Hindlimb muscle (tissue), 1 donor: Measurements from ENCODE around the gene COX7A2L. TPM values are rescaled to one million over a fixed set of nuclear protein-coding genes. Genes with fewer than 3 reads are reported as not detected.
"Not testable (repeated sequence)": the region's sequence is repeated elsewhere in the genome, so short reads cannot be mapped to it uniquely, and the experiment has no call there.

Source experiments
- DNase-seq: peaks from one replicate; pipeline ENCODE4 v3.0.0-alpha.2; 2013
- polyA plus RNA-seq: library from polyadenylated mRNA; unstranded; fragments of 120-200 nt; gene quantifications from one replicate; pipeline ENCODE4 v1.2.1, GENCODE V29; 2013; ENCODE audit not compliant: insufficient read length

COX7A2L gene
- polyA plus RNA-seq, 1 donor = 150 TPM

DNA sequence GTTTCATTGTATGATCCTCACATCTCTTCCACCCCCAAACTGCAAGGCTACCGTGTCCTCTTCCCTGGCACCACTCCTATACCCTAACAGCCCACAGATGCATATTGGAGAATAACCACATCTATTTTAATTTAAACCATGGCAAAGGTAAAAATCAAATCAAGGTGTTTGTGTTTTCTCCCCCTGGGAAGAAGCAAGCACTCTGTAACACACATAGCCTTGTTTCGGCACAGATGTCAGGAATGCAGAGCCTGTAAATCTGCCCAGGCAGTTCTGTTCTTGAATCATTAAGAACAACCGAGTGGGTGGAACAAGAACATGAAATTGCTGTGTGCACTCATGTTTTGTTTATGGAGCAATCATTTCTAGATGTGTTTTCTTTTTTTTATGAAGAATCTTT, 6.8 kb upstream of the COX7A2L start:
- DNase-seq = no peak

DNA sequence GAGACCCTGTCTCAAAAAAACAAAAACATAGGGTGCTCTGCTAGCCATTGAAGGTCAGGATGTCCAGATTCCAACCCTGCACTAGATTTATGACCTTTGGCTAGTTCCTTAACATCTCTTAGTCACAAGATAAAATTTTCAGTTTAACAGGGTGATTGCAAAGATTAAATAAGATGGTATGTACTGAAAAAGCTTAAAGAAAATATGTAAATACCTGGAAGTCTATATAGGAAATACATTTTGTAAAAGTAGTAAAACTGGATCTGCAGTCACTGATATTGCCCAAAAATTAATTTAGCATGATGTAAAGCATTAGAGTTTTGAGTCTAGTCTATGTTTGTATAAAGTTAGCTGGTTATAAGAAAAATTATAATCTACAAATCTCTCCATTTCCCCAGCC, 5.4 kb upstream of the COX7A2L start:
- no peak for DNase-seq

DNA sequence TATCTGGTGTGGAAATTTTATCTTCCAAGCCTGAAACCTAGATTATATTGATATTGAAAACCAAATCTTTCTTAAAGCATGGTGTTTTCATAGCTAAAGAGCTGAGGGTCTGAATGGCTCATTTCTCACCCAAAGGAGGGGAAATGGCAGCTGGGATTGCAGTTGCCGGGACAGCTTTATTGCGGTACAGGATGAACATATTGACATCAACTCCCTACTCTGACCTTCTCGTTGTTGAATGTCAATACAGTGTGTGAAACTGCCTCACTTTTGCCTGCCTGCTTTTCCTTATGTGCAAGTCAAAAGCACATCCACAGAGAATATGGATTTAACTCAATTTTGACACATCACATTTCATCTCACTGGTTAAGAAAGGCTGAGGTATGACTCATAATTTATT, 3.6 kb upstream of the COX7A2L start:
- no peak for DNase-seq

DNA sequence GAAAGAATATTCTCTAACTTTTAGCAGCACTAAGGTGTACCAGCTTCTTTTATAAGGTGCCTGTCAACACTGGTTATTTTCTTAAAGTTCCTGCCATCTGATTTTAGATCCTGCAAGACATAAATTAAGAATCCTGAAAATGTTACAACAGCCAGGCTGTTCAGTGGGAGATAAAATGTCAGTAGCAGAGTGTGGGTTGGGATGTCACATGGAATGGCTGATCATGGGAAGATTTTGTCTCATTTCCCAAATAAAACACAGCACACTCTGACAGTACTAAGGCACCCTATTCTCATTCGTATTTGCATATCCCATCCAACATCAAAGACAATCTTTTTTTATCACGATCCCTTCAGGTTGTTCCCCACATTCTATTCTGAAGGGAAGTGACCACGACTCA, 2.4 kb upstream of the COX7A2L start:
- DNase-seq = no peak

DNA sequence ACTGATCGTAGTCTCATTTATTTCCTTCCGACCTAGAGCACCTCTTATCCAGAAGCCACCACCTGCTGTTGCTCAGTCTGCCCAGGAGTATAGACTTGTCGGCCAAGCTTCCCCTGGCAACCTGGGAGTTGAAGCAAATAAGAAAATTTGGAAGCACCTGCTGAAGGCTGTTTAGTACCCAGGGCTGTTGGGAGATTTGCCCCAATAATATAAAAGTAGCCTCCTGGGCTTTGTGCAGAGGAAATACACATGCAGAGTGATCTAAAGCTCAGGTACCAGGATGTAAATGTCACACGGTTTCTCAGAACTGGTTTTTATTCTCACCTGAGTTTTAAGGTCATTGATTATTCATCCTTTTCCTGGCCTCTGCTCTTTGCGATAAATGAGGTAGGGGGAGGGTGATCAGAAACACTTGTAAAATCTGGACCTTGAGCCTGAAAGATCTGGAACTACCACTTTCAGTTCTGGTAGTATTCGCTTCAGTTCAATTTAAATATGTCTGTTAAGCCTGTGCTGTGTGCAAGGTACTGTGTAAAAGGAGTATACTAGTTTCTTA, 789 bp upstream of the COX7A2L start:
- DNase-seq = no peak

DNA sequence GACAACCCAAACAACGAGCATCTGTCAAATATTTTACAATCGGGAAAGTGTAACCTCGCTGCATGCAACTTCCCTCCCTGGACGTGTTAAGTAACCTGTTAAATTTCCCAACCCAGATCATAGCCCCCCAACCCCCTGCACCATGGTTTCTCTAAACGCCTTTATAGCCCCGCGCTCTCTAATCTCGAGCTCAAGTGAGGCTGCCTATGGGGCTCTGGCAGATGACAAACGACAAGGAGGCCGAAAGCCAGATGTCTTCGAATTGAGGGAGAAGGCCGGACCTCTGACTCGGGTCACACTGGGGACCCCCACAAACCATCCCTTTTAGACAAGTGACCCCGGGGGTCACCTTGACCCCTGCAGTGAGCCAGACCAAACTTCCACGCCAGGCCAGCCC, 526 bp downstream of the COX7A2L start:
- DNase-seq = no peak

DNA sequence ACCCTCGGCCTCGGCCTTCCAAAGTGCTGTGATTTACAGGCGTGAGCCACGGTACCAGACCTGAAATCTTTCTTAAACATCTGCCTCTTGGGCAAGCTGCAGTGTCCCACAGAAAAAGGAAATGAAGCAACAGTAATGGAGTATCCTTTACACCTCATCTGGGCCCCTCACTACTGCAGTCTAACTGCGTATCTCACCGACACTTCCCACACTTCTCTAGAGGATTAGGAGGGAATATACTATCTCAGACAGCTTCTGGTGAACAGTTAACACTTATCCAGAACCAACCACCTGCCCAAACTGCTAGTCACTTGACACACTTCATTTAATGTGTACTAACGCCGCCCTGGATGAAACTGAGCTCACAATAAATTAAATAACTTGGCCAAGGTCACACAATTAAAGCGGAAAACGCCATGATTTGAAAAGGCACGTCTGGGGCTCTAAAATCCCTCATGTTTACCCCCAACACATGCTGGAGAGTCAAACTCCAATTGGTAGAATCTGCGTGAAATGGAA, 993 bp downstream of the COX7A2L start:
- peak; percentile 21 for DNase-seq

DNA sequence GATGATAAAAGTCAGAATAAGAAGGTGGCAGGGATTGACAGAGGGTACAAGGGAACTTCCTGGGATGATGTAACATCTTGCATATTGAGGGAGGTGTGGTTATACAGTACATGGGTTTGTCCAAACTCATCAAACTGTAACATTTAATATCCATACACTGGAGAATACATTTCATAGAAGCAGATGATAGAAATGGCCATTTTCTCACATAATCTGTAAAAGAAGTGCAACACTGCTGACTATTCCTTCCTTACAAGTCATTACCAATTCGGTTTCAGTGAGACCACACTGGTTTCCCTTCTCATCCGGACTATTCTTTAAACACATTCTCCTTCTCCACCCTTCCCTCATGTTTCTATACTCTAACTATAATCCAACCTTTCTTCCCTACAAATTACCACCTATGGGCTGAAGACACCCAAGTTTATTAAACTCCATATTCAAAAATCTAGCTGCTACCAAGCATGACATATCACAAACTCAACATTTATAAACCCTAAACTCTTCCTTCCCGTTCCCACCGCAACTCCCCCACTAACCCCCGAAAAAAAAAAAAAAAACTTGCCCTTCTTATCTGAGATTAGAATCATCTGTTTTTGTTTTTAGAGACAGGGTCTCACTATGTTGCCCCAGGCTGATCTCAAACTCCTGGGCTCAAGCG, 1.6 kb downstream of the COX7A2L start:
- no peak for DNase-seq

DNA sequence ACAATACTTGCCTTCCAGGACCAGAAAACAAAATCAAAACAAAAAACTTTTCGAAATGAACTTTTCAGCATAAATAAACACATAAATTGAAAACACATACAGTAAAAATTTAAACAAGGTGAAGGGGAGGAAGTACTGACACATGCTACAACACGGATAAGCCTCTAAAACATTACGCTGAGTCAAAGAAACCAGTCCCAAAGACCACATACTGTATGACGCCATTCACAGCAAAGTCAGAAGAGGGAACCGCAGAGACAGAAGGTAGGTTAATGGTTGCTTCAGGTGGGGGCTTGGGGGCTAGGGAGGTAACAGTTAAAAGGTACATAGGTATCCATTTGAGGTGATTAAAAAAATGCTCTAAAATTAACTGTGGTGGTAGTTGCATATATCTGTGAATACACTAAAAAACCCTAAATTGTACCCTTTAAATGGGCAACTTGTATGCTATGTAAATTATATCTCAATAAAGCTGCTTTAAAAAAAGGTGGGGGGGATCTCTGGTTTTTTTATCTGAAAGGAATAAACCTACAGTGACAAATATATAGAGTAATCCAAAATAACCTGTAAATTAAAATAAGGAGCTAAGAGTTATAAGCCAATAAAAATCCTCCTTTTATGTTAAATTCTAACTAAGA, 7.1 kb downstream of the COX7A2L start:
- no peak for DNase-seq

DNA sequence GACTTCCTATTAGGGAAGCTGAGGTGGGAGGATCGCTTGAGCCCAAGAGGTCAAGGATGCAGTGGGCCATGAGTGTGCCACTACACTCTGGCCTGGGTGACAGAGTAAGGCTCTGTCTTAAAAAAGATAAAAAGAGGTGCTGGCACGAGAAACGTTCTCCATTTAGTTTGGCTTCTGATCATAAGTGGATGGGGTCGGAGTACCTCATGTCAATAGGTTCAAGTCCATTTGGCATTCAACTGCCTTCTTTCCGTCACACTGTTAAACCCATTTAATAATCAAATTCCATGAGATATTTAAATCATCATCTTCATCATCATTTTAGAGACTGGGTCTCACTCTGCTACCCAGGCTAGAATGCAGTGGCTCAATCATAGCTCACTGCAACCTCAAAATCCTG, 9.2 kb downstream of the COX7A2L start:
- DNase-seq = no peak

DNA sequence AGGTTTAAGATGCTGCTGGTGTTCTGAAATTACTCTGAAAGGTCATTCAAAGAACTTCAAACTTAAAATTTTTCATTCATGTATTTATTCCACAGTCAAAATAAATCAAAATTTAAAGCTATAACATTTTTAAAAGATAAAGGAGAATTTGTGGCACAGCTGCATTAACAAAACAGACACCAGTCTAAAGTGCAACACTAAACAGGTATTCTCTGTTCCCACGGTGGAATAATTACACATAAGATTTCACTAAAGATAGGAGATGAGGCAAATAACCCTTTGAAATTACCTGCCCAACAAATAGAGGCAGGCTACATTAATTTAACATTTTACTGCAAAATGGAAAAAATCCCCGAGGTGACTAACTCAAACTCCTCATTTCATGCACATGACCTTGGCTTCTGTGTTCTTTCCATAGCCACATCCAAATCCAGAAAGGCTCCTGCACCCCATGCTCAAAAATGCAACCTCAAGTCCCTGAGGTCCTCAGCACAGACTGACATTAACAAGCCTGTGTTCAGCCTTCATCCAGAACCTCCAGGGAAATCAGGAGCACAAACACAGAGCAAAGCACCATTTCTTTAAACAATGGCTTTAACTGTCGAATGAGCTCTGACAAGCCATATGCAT, 10.5 kb downstream of the COX7A2L start:
- no peak for DNase-seq

DNA sequence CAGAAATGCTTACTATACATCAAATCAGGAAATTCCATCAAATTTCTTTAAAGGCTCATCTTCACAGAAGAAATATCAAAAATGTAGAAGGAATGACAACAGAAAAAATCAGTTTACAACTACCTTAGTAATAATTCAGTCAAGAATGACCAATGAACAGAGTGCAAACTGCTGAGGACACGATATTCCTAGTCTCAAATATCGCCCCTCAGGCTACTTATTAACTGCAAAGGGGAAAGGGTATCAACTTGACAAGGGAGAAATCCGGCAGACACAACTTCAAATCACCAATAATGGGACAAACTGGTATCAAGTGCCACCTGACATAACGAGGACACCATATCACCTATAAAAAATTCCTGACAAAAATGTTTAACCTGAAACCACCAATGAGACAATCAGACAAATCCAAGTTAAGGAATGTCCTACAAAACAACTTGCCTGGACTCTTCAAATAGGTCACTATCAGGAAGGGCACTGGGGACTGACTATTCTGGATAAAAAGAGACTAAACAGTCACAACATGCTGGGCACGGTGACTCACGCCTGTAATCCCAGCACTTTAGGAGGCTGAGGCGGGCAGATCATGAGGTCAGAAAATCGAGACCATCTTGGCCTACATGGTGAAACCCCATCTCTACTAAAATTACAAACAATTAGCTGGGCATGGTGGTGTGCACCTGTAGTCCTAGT, 12.8 kb downstream of the COX7A2L start:
- DNase-seq = no peak

DNA sequence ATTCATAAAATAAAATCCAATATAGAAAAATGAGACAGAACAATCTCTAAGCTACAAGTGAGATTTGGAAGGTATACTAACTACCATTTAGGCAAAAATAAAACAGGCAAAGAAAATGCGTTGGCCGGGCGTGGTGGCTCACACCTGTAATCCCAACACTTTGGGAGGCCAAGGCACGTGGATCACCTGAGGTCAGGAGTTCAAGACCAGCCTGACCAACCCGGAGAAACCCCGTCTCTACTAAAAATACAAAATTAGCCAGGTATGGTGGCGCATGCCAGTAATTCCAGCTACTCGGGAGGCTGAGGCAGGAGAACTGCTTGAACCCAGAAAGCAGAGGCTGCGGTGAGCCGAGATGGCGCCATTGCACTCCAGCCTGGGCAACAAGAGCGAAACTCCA, 13.5 kb downstream of the COX7A2L start:
- DNase-seq = not testable (repeated sequence)

DNA sequence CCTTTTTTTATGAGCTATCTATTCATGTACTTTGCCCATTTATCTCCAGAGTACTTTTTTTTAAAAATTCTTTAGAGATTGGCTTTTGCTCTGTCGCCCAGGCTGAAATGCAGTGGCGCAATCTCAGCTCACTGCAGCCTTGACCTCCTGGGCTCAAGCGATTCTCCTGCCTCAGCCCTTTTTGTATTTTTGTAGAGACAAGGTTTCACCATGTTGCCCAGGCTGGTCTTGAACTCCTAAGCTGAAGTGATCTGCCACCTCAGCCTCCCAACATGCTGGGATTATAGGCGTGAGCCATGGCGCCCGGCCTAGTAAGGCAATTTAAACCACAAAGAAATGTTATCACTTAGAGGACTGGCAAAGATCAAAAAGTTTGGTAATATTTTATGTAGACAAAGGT, 14.2 kb downstream of the COX7A2L start:
- not testable (repeated sequence) for DNase-seq

DNA sequence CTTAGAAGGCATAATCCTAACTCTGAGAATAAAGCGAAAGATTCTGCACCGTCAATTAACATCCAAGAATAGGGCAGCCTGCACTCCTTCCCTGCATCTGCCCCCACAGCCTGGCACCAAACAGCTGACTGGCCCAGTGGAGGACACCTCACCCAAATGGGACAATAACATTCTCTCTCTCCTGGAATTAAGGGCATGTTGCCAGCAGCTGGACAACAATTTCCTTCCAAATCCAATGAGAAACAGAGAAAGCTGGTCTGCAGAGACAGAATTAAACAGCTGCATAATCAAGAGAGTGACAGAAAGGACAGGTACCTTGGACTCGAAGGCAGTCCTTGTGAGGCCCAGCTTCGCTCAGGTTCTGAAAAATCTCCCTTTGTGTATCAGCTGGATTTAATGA, 15.0 kb downstream of the COX7A2L start:
- DNase-seq = no peak

DNA sequence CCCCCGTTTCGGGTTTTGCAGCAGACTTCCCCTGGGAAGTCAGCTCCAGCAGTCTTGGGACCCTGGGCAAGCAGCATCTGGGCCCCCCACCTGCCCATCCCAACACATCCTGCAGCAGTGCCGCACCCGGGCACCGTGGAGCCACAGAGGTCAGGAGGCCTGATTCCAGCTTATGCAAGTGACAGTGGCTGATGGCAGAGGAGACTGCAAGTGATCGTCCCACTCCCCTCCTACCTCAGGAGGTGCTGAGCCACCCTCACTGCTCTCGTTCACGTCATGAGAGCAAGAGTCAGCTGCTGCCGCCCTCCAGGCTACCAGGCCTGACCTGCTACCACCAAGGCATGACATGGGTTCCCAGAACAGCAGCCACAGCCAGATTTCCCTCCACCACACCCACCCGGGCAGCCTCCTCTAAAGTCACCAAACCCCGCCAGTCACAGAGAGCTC, 18.2 kb downstream of the COX7A2L start:
- DNase-seq = no peak

DNA sequence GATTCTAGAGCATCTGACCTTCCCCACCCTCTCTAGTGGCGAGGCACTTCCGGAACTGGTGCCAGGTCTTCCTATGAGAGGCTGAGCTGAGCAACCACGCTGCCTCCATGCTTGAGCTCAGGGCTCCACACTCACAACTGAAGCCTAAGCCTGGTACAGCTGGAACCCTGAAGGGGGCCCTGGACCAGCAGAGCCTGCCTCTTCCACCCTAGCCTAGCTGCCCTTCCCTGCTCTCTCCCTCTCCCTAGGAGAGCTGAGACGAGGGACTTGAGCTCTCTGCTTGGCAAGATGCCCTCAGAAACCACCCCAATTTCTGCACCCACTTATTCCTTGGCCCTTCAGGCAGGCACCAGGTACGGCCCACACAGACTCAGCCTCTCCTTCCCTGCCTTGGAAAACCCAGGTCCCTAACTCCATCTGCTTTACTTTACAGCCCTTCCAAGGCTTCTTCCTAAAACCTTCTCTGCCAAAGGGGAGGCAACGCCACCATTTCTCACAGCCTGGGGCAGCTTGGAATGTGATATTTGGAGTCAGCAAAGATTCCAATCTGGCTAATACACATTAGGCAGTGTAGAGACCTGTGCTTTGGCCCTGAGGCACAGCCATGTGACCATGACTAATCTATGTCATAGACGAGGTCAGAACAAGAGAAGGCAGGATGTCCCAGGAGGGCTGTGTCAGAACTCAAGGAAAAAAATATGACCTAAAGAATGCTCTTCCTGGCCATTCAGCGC, 18.8 kb downstream of the COX7A2L start:
- DNase-seq = no peak

DNA sequence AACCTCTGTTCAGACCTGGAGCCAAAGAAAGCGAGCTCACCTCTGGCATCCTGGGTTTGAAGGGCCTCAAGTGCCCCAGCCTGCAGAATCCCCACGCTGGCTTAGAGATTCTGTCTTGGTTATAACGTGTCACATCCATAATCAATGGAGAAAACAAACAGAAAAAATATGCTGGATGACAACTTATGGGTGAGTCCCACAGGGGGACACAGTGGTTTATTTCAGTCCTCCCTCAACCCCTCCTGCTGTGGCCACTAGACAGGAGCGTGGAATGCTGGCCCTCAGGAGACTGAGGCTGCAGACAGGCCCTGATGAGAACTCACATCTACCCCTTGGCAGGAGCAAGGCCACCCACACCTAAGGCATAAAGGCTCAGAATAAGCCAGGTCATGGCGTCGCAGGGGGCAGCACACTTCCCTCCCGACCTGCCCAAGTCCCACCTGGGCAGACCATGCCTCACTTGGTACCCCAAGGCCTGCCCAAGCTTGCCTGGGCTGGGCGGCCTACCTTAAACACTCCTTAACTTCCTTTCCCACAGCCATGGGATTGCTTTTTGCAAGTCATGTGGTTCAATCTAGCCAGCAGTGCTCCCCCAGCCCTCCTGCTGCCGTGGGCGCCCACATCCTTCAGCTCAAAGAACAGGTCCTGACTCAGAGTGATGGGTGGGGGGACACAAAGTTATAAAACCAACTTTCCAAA, 19.9 kb downstream of the COX7A2L start:
- DNase-seq = no peak

DNA sequence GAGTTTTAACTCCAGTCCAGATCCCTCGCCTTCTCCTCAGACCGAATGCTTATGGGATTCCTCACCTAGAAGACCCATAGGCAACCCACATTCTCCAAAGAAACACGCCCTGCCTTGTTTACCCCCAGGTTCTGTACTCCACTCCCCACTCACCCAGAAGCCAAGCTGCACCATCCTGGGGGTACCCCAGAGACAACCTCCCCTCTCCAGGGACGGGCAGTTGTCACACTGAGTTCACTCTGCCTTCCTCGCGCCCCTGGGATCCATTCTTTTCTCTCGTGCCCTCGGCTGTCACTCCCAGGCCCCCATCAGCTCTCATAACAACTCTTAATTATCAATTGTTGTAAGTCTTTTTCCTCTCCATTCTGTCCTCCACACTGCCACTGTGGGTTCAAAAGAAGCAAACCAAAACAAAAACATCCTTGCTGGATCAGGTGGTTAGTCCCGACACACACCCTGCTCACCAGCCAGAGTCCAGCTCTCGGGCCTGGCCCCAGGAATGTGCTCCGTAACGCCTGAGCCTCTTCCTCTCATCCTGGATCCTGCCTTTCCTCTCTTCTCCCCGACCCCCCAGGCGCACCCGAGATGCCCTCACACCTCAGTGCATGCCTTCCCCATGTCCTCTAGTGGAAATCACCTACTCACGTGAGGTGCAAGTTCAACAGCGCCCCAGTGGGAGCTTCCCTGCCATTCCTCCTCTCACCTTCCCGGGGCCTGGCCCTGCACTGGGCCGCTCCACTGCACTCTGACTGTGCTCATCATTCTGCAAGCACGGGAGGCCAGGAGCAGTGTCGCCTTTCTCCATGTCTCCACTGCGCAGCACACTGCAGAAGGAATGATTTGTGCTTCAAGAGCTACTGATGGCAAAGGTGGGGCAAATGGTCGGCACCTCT, 20.7 kb downstream of the COX7A2L start:
- DNase-seq = no peak

DNA sequence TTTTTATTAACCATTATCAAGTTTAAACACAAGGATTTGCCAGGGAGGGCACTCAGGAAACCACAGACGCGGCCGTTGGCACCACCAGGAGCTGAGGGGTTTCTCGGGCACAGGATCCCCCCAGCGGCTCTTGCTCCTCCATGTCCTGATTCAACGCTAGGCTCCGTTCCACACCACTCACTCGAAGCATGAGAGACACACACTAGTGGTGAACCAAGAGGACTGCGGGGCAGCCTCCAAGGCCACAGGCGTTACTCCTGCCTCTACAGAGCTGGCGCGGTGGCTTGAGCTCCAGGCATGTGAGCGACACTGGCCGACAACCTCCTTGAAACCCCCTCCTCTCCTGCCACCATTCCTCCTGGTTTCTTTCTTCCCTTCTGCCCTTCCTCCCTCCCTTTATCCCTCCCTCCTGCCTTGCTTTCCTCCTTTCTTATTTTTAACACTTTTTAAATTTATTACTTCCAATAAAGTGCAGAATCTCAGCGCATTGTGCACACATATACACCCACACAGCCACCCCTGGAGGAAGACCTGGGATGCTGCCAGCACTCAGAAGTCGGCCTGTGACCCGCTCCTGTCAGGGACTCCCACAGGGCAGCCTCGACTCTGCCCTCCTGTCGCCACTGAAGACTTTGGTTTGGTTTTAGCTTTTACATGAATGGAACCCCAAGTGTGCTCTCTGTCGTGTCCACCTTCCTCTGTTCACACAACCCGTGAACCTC, 21.7 kb downstream of the COX7A2L start:
- DNase-seq = no peak
